GM12892 (cell line): ENCODE data around the gene MED13L.

Experiments
- POLR2A ChIP-seq: IDR thresholded peaks from 2 replicates; pipeline ENCODE4 v1.6.1; 2011; ENCODE audit warnings: low read depth, low read length, control low read depth
- POLR2AphosphoS5 ChIP-seq: IDR thresholded peaks from 2 replicates; pipeline ENCODE4 v1.6.1; 2011; ENCODE audit warnings: low read depth, low read length, control low read depth

DNA sequence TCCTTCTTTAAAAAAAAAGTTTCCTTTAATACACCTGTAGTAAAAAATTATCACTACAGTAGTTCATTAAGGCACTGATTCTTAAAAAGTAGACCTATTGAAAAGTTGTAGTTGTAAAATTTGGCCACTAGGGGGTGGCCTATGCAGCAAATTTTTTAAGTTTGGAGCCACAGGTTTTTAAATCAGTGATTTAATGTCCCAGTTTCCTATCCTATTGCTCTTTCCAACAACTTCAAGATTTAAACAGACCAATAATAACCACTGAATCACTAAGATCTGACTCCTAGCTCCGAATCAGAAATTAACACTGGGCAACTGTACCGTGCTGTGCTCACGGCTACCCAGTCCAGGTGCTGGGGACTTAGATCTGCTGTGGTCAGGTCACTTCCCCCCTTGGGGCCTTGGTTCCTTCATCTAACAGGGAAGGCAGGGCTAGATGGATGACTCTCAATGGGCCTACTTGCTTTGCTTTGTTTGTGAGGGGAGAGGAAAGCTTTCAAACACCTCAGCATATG is 279.3 kb downstream of the MED13L start:
- TF ChIP-seq POLR2A (no peak), POLR2AphosphoS5 (no peak)
